Neural crest cell (in vitro differentiated cells): ENCODE results near the gene SLC46A1. TPM values are rescaled to one million over a fixed set of nuclear protein-coding genes. Genes with fewer than 3 reads are reported as not detected.
A peak's percentile ranks its signal among the peaks of the same experiment; 100 is the strongest.

Experiments
- DNase-seq: peaks from one replicate; pipeline ENCODE4 v3.0.0; 2021; ENCODE audit warnings: low read depth, mixed read lengths, low spot score
- H3K27ac Mint-ChIP-seq: one replicate; pipeline ENCODE4 v1.8.0; 2021; ENCODE audit warnings: mild to moderate bottlenecking, mixed read lengths; ENCODE audit not compliant: unreplicated experiment
- H3K27me3 Mint-ChIP-seq: 2 replicates; pipeline ENCODE4 v1.8.0; 2021; ENCODE audit warnings: low read depth, mild to moderate bottlenecking, mixed read lengths
- H3K36me3 Mint-ChIP-seq: 2 replicates; pipeline ENCODE4 v1.8.0; 2021; ENCODE audit warnings: low read depth, mild to moderate bottlenecking, mixed read lengths
- H3K4me1 Mint-ChIP-seq: 2 replicates; pipeline ENCODE4 v1.8.0; 2021; ENCODE audit warnings: mixed read lengths
- H3K4me3 Mint-ChIP-seq: one replicate; pipeline ENCODE4 v1.8.0; 2021; ENCODE audit warnings: mild to moderate bottlenecking, mixed read lengths
- H3K9me3 Mint-ChIP-seq: 2 replicates; pipeline ENCODE4 v1.8.0; 2021; ENCODE audit warnings: mixed read lengths
- CTCF ChIP-seq: fragments of 200-600 bp; sonication (generic); conservative IDR thresholded peaks from 2 replicates; pipeline ENCODE4 v1.5.0; 2021; ENCODE audit warnings: antibody characterized with exemption, mild to moderate bottlenecking
- microRNA-seq: library from miRNA; unstranded; fragments of <30 nt; microRNA quantifications from one replicate; pipeline ENCODE4, GENCODE V29; 2020
- total RNA-seq: library from RNA; stranded (reverse); gene quantifications from 2 replicates; pipeline ENCODE4 v1.2.1, GENCODE V29; 2021

SLC46A1 gene
- total RNA-seq, 1 donor from 2014 or later: 16.8 TPM

GRCh38 chr17:28346746-28347246 is 59.2 kb downstream of the SLC46A1 start:
- no peaks in the 10 kb centered on the region for H3K9me3 Mint-ChIP-seq
- H3K4me1 Mint-ChIP-seq: no peaks in the 10 kb centered on the region
- peak; percentile 43 for TF ChIP-seq CTCF
- no peak overlapping the region for H3K4me3 Mint-ChIP-seq
- no peaks in the 10 kb centered on the region for H3K27me3 Mint-ChIP-seq
- no peak for DNase-seq
- peaks cover 12% of the 10 kb centered on the region for H3K36me3 Mint-ChIP-seq
- no peak overlapping the region for H3K27ac Mint-ChIP-seq

GRCh38 chr17:28346199-28346580 is 59.8 kb downstream of the SLC46A1 start:
- Mint-ChIP-seq H3K4me1 (no peaks in the 10 kb centered on the region), H3K9me3 (no peaks in the 10 kb centered on the region), H3K27ac (no peak overlapping the region), H3K4me3 (no peak overlapping the region), H3K27me3 (no peaks in the 10 kb centered on the region), H3K36me3 (peaks cover 10% of the 10 kb centered on the region)
- no peak for DNase-seq
- TF ChIP-seq CTCF: no peak

- Mint-ChIP-seq H3K9me3 (no peaks in the 10 kb centered on the region), H3K4me3 (no peak overlapping the region), H3K27me3 (no peaks in the 10 kb centered on the region), H3K27ac (no peak overlapping the region), H3K4me1 (no peaks in the 10 kb centered on the region), H3K36me3 (peaks cover 5% of the 10 kb centered on the region)
- TF ChIP-seq CTCF: no peak
- no peak for DNase-seq
Observed at GRCh38 chr17:28345419-28346198, 60.4 kb downstream of the SLC46A1 start.

Small RNAs within 50 kb of the gene (microRNA-seq; reads per million reads assigned to microRNA genes)
- 2.4 reads per million for gene MIR4723

Other genes starting within 250 kb of the SLC46A1 start
- 276 and 298 TPM in 2 replicates for gene TMEM97, start 87.0 kb downstream of the SLC46A1 start, total RNA-seq
- gene IFT20, start 70.7 kb downstream of the SLC46A1 start, total RNA-seq: 14.0 and 15.9 TPM in 2 replicates
- gene TNFAIP1, start 70.5 kb downstream of the SLC46A1 start, total RNA-seq: 38.2 and 38.8 TPM in 2 replicates
- gene POLDIP2, start 48.7 kb downstream of the SLC46A1 start, total RNA-seq: 75.5 and 78.2 TPM in 2 replicates
- gene SEBOX, start 41.0 kb downstream of the SLC46A1 start, total RNA-seq: not detected in 2 replicates
- 0.40 and 0.68 TPM in 2 replicates for gene VTN, start 35.9 kb downstream of the SLC46A1 start, total RNA-seq
- 47.5 and 52.5 TPM in 2 replicates for gene SARM1, start 34.5 kb downstream of the SLC46A1 start, total RNA-seq
- not detected in 2 replicates for gene SLC13A2, start 67.4 kb upstream of the SLC46A1 start, total RNA-seq
- not detected in 2 replicates for gene FOXN1, start 100.1 kb upstream of the SLC46A1 start, total RNA-seq
- gene UNC119, start 146.4 kb upstream of the SLC46A1 start, total RNA-seq: 59.1 and 63.5 TPM in 2 replicates
- gene PIGS, start 165.3 kb upstream of the SLC46A1 start, total RNA-seq: 63.5 and 71.1 TPM in 2 replicates
- 16.1 and 22.2 TPM in 2 replicates for gene ALDOC, start 170.7 kb upstream of the SLC46A1 start, total RNA-seq
- 147 and 151 TPM in 2 replicates for gene SPAG5, start 192.8 kb upstream of the SLC46A1 start, total RNA-seq
- 31.0 and 34.2 TPM in 2 replicates for gene RSKR, start 208.0 kb upstream of the SLC46A1 start, total RNA-seq
- 175 and 191 TPM in 2 replicates for gene BLTP2, start 238.9 kb upstream of the SLC46A1 start, total RNA-seq